ENCODE data around the gene ARTN. TPM values are rescaled to one million over a fixed set of nuclear protein-coding genes. Genes with fewer than 3 reads are reported as not detected.

Gene ARTN
- total and polyA plus RNA-seq, 9 of the 15 experiments (the other 6 are each of a cell fraction or from before 2014, with no cell fraction given), result 0.06 to 0.38 TPM; not detected in 7

DNA sequence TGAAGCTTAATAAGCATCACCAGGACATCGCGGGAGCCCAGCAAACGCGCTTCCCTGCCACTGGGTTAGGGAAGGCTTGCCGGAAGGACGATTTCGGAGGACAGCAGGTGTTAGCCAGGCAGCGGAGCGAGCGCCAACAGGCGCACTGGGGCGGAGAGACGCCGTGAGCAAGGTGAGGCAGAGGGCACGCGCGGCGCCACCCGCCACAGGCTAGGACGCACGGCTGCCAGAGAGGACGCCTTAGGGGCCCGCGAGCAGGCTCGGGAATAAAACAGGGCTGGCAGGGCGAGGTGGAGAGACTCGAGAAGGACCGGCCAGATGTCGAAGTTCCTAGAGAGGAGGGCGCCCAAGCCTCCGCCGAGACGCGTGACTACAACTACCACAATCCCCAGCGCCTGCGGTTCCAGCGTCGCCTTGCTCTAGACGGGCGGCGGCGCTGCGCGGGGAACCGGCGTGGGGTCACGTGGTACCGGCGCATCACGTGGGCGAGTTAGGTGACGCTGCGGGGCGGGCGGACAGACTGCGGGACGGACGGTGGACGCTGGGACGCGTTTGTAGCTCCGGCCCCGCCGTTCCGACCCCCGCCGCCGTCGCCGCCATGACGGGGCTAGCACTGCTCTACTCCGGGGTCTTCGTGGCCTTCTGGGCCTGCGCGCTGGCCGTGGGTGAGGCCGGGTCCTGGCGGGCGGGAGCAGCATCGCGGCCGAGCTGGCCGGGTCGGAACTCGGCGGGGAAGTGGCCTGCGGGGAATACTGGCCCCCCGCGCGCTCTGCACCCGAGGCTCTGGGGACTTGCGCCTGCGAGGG is 41.0 kb downstream of the ARTN start, which contains the start of gene ATP6V0B:
Gene ATP6V0B (plus strand): TSS at position 518 of the 806 bp plus-strand sequence. CDS start 81 bp downstream, at position 599.
- no peaks in the 10 kb centered on the region for H3K27me3 ChIP-seq (ENCODE audit: control insufficient read depth in 2 of 2, insufficient read depth in 2 of 2, low read length in 2 of 2)
- peaks cover 61% of the 10 kb centered on the region for H3K36me3 ChIP-seq (ENCODE audit: control insufficient read depth, insufficient read depth, low read length)
- no peaks in the 10 kb centered on the region for H3K9me3 ChIP-seq (replicated peaks; ENCODE audit: control insufficient read depth, insufficient read depth, low read depth, low read length)
- H3K9ac ChIP-seq (ENCODE audit: insufficient read depth in 1 of 2, low read depth in 2 of 2, low read length in 2 of 2), result peak within 1 kb of the TSS; percentile 88 to 98
- H3K9me1 ChIP-seq (ENCODE audit: control insufficient read depth, insufficient read depth, low read length), result peaks cover 10% of the 10 kb centered on the region
- ATAC-seq (peak; percentile 87), DNase-seq (ENCODE audit: extremely low read depth in 1 of 4, low spot score in 3 of 4) (peak; percentile 91 to 99 (median 95)), FAIRE-seq (peak; percentile 92)
- under 1% methylated on average over 69 of the region's 93 CpGs for WGBS (ENCODE audit: insufficient coverage, low coverage, missing lambda C conversion rate)
- POLR2A ChIA-PET, result interaction anchor here (0.5 to 2.1 kb wide), 17 partner anchors 12 to 818 kb away, joined by 3 to 7 read pairs (median 3); no protein-coding TSS in a partner anchor
- CTCF ChIA-PET (ENCODE audit: low intra/inter-chr PET ratio), result no interaction called here
- intact Hi-C loops (cut with micrococcal nuclease), result loop anchor here (1.0 to 2.0 kb wide), 2 partner anchors 16 to 28 kb away; partner anchors contain the start of genes CCDC24 and IPO13
- peaks cover 24% of the 10 kb centered on the region for H4K20me1 ChIP-seq (replicated peaks; ENCODE audit: control insufficient read depth, insufficient read depth, low read length)
- H3K27ac ChIP-seq (ENCODE audit: extremely low read depth, low read depth, low read length), result peak within 1 kb of the TSS; percentile 89
- peak within 1 kb of the TSS; percentile 97 for H2AFZ ChIP-seq (ENCODE audit: low read depth, low read length)
- H3K4me2 ChIP-seq (ENCODE audit: insufficient read depth, low read length), result peak within 1 kb of the TSS; percentile 90
- H3K4me1 ChIP-seq (replicated peaks in 1 of 2; ENCODE audit: control insufficient read depth in 2 of 2, insufficient read depth in 2 of 2, low read length in 2 of 2), result peaks cover 41 to 67% of the 10 kb centered on the region in 2 experiments
- in situ Hi-C loops (cut with MboI), result no loop called here
- no TSS peak for BruUV-seq (replicated peaks)
- H3K79me2 ChIP-seq (ENCODE audit: control insufficient read depth, insufficient read depth, low read length), result peaks cover 62% of the 10 kb centered on the region
- peak within 1 kb of the TSS; percentile 87 for H3K4me3 ChIP-seq
- TF ChIP-seq RBFOX2 (IDR thresholded peaks at IDR 0.05; ENCODE audit: low read depth, low read length), result peak; percentile 96
- TF ChIP-seq TCFL5 (CRISPR knock-in tag; conservative IDR thresholded peaks at IDR 0.05), result no peak
- TF ChIP-seq ZFP1 (CRISPR knock-in tag; IDR thresholded peaks at IDR 0.05), result 0 out of 2 replicates have a peak, but pooled peaks have one; percentile 41
- TF ChIP-seq, protein P1, sequence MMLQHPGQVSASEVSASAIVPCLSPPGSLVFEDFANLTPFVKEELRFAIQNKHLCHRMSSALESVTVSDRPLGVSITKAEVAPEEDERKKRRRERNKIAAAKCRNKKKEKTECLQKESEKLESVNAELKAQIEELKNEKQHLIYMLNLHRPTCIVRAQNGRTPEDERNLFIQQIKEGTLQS (IDR thresholded peaks at IDR 0.05), result peak; percentile 62
- TF ChIP-seq, protein P1 (CRISPR knock-in tag; conservative IDR thresholded peaks at IDR 0.05), result no peak
- peak; percentile 89 for TF ChIP-seq OTX1 (CRISPR knock-in tag; IDR thresholded peaks at IDR 0.05)
- TF ChIP-seq ETV5 (CRISPR knock-in tag; IDR thresholded peaks at IDR 0.05; ENCODE audit: low read depth), result no peak; the same call in 1 of the 2 replicates
- TF ChIP-seq XRCC4 (IDR thresholded peaks at IDR 0.05; ENCODE audit: extremely low read depth, insufficient read depth, insufficient read length), result no peak
- TF ChIP-seq, protein P2, sequence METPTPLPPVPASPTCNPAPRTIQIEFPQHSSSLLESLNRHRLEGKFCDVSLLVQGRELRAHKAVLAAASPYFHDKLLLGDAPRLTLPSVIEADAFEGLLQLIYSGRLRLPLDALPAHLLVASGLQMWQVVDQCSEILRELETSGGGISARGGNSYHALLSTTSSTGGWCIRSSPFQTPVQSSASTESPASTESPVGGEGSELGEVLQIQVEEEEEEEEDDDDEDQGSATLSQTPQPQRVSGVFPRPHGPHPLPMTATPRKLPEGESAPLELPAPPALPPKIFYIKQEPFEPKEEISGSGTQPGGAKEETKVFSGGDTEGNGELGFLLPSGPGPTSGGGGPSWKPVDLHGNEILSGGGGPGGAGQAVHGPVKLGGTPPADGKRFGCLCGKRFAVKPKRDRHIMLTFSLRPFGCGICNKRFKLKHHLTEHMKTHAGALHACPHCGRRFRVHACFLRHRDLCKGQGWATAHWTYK (CRISPR knock-in tag; IDR thresholded peaks at IDR 0.05), result peak; percentile 11; the same call in 1 of the 2 replicates
- no peak for TF ChIP-seq ZNF121 (CRISPR knock-in tag; conservative IDR thresholded peaks at IDR 0.05)
- peak; percentile 92 for TF ChIP-seq C11orf30 (IDR thresholded peaks at IDR 0.05; ENCODE audit: low read depth)
- TF ChIP-seq ZFP30 (CRISPR knock-in tag; IDR thresholded peaks at IDR 0.05; ENCODE audit: borderline replicate concordance), result no peak
- peak in 1 of 2 experiments; percentile 87; a peak in 1 of 4 replicates for TF ChIP-seq KDM4B (IDR thresholded peaks at IDR 0.05; ENCODE audit: borderline replicate concordance in 2 of 2, low read depth in 1 of 2)
- peak; percentile 81 for TF ChIP-seq SREBF1 (IDR thresholded peaks at IDR 0.05; ENCODE audit: borderline replicate concordance, low read depth, low read length)
- TF ChIP-seq, protein P3, sequence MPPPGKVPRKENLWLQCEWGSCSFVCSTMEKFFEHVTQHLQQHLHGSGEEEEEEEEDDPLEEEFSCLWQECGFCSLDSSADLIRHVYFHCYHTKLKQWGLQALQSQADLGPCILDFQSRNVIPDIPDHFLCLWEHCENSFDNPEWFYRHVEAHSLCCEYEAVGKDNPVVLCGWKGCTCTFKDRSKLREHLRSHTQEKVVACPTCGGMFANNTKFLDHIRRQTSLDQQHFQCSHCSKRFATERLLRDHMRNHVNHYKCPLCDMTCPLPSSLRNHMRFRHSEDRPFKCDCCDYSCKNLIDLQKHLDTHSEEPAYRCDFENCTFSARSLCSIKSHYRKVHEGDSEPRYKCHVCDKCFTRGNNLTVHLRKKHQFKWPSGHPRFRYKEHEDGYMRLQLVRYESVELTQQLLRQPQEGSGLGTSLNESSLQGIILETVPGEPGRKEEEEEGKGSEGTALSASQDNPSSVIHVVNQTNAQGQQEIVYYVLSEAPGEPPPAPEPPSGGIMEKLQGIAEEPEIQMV (tag; conservative IDR thresholded peaks at IDR 0.05; ENCODE audit: low read depth), result no peak

Data from K562 (cell line).